NOMO-1 treated with dmso at 0.1 percent for 144 hours (cell line): Measurements from ENCODE around the gene ITGB2.
"Not testable (repeated sequence)": the region's sequence is repeated elsewhere in the genome, so short reads cannot be mapped to it uniquely, and the experiment has no call there.

ENCODE experiments used
- DNase-seq: peaks from one replicate; lab custom pipeline; 2025; ENCODE audit not compliant: unreplicated experiment; lab: John Stamatoyannopoulos, UW

Gene ITGB2

GRCh38 chr21:44887126-44887806 is 33.4 kb downstream of the ITGB2 start:
- no peak for DNase-seq

DNA sequence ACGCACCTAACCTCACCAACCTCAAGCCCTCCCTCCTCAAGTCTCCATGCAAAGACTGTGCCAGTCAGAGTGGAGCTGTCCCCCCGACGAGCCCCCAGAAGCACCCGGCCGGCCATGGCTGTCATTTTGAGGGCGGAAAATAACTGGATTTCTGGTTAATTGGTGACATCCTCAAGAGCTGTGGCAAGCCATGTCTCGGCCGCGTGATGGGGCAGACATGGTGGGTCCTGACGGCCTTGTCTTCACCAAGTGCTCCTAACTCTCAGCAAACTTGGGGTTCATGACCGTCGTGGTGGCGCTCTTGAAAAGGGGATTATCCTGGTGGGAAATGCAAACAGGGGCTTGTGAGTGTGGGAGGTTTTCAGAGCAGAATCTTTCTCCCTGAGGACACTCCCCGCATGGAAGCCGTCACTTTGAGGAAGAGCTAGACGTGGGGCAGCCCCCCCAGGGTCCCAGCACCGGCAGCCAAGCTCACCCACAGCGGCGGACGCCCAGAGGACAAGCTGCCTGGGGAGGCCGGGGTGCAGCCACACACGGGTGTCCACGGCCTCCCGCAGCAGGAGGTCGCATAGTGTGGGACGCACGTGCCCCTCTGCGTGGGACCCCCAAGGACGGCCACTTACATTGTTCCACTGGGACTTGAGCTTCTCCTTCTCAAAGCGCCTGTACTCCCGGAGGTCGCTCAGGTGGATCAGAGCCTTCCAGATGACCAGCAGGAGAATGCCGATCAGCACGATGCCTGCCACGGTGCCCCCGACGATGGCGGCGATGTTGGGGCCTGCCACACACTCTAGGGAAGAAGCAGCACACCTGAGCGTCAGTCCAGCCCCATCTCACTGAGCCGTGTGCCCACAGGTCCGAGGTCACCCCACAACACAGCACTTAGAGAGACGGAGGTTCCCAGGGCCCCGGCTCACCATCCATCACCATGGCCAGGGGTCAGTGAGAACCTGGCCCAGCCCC is 34.3 kb downstream of the ITGB2 start:
- DNase-seq, result no peak

DNA sequence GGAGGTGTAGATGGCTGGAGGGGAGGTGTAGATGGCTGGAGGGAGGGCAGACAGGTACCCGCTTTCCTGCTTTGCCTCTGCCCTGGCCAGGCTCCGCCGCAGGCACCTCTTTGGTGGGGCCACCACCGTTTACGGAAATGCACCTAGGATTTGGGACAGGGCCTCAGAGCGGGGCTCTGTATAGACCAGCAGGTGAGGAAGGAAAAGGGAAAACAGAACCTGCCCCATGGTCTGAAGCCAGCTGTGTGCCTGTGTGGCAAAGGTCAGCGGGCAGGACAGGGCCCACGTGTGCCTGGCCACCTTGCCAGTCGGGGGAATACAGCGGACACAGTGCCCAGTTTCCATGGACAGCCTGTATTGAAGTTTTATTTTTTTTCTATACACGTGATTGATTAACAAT is 35.1 kb downstream of the ITGB2 start:
- no peak for DNase-seq

DNA sequence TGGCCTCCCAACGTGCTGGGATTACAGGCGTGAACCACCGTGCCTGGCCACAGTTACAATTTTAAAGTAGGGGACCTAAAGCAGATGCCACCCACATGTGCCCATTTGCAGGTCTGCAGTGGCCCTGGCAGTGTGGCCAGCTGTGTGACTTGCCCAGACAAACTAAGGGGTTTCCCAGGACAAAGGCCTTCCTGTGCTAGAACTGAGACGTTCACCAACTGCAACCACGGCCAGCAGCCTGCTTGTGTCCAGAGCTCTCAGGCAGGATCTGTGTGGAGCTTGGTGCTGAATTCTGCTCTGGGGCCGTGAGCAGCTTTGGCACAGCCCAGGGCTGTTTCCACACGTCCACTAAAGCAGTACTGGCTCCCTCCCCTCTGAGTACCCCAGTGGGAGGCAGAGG is 36.6 kb downstream of the ITGB2 start:
- no peak for DNase-seq

- DNase-seq, result no peak
Measured at GRCh38 chr21:44883250-44883649, 37.4 kb downstream of the ITGB2 start.

- no peak for DNase-seq
Measured at GRCh38 chr21:44881198-44881872, 39.4 kb downstream of the ITGB2 start.

- DNase-seq, result peak; percentile 68
Measured at GRCh38 chr21:44880405-44881197, 40.1 kb downstream of the ITGB2 start.

DNA sequence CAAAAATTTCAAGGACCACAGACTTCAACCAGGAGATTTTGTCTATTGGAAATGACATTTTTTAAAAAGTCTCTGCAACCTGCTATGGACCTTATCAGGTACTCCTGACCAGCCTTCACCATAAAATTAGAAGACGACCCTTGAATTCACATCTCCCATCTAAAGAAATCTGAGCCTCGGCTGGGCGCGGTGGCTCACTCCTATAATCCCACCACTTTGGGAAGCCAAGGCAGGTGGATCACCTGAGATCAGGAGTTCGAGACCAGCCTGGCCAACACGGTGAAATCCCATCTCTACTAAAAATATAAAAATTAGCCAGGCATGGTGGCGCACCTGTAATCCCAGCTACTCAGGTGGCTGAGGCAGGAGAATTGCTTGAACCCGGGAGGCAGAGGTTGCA is 41.5 kb downstream of the ITGB2 start:
- not testable (repeated sequence) for DNase-seq

DNA sequence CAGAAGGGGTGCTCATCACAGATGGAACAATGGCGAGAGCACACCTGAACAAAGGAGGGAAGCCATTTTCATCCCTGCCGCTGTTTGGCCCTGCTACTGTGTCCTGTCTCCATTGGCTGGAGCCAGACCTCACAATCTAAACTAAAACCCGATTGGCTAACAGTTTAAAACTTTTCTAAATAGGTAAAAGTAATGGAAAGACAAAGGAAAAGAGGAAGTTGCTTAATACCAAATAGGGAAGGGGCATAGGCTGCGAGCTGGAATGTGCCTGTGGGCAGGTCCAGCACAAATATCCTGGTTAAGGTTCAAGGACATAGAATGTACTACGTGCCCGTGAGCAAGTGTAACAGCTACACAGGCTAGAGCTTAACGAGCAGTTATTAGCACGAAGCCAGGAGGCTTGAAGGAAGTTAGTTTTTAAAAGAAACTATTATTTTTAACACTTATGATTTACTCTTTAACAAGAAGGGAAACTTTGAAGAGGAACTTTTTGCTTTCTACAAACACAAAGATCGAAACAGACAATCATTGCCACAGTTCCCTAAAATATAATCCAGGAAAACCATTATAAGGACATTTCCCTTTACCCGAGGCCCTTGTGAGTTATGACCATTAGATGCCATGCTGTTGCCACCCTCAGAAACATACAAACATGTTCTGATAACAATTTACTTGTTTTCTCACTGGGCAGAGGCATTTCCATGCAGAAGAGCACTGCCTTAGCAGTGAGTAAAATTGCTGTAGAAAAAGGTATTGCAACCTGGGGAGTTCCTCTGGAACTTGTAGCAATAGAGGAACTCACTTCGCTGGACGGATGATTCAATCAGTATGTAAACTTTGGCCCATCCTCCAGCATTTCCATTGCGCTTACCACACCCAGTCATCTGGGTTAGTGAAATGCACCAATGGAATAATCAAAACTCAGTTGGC is 42.4 kb downstream of the ITGB2 start:
- peak; percentile 66 for DNase-seq

- no peak for DNase-seq
Measured at GRCh38 chr21:44876849-44877575, 43.7 kb downstream of the ITGB2 start.

DNA sequence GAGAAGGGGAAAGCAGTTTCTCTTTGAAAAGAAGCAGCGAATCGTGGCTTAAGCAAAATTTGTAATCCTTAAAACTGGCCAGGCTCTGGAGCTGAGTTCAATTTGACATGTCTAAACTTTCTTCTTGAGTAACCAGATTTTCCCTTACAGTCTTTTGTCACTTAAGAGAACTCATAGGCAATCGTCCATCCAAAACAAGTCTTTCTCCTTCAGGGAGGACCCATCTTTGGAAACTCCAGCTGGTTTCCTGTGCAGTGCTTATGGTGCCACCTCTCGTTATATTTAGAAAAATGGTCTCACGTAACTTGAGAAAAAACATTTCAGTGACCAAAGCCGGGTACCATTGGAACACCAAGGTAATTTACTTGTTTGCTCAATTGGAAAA is 45.4 kb downstream of the ITGB2 start:
- no peak for DNase-seq

- peak; percentile 47 for DNase-seq
Measured at GRCh38 chr21:44874497-44875315, 46.0 kb downstream of the ITGB2 start.

DNA sequence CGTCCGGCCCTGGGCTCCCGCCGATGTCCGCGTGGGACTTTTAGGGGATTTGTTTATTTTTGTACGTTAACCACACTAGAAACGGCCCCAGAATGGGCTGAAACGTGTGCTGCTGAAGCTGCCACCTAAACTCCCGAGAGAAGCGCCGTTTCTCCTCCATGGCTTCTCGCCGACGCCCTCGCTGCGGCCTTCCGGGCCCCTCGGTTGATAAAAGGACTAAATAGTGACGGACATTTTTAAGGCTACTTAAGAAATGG is 46.5 kb downstream of the ITGB2 start:
- no peak for DNase-seq

GRCh38 chr21:44873356-44874239 is 47.1 kb downstream of the ITGB2 start, which contains the start of gene PTTG1IP:
PTTG1IP (minus strand) TSS chr21:44873690; CDS start chr21:44873616, 74 bp downstream.
- DNase-seq, result peak; percentile 95

- DNase-seq, result no peak
Measured at GRCh38 chr21:44872649-44873355, 47.9 kb downstream of the ITGB2 start.

DNA sequence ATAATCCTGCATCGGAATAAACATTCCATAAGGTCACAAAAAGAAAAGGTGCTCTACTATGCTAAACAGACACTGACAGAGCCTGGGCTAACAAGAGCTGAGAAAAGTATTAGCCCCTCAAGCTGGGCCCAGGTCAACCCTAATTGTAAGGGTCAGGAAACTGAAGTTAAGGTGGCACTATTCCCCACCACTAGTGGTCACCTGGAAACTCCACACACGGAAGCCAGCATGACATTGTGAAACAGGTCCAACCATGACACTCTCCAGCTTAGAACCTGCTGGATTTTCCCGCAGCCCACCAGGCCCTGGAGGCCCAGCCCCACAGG is 48.4 kb downstream of the ITGB2 start:
- DNase-seq, result no peak
